ENCODE data around the gene RWDD2A. TPM values are rescaled to one million over a fixed set of nuclear protein-coding genes. Genes with fewer than 3 reads are reported as not detected.

Gene RWDD2A
- polyA plus RNA-seq, 1 experiment = 8.3 TPM

- no peak for DNase-seq (ENCODE audit: low read depth, low spot score)
- no peaks in the 10 kb centered on the region for H3K27me3 ChIP-seq (ENCODE audit: control insufficient read depth, insufficient read depth, low read length)
- ChIA-PET CTCF (interaction anchor here (0.6 to 4.7 kb wide), 5 partner anchors 46 to 345 kb away, joined by 3 to 28 read pairs (median 5); partner anchors contain the start of genes DOP1A, PRSS35 and UBE3D), POLR2A (interaction anchor here (0.6 kb wide), 1 partner anchor 35 kb away, joined by 7 read pairs; no protein-coding TSS in a partner anchor)
- no peak for TF ChIP-seq CTCF (IDR thresholded peaks at IDR 0.05; ENCODE audit: low read depth, low read length)
- no peak overlapping the region for H3K4me3 ChIP-seq (ENCODE audit: low read depth, low read length)
- H3K9me3 ChIP-seq (ENCODE audit: control insufficient read depth, insufficient read depth, low read length) = no peaks in the 10 kb centered on the region
- H3K27ac ChIP-seq (ENCODE audit: low read depth, low read length) = no peak overlapping the region
Observed at GRCh38 chr6:83169511-83169910, 23.6 kb upstream of the RWDD2A start.

- TF ChIP-seq CTCF (IDR thresholded peaks at IDR 0.05; ENCODE audit: low read depth, low read length) = no peak
Observed at GRCh38 chr6:83176246-83176645, 16.9 kb upstream of the RWDD2A start.

GRCh38 chr6:83180426-83180950, 12.7 kb upstream of the RWDD2A start:
- no peak overlapping the region for H3K27ac ChIP-seq (ENCODE audit: low read depth, low read length)
- ChIA-PET CTCF (interaction anchor here (0.6 to 5.9 kb wide), 5 partner anchors 34 to 331 kb away, joined by 3 to 52 read pairs (median 4); partner anchors contain the start of genes DOP1A, PRSS35 and UBE3D), POLR2A (interaction anchor here (0.5 to 0.6 kb wide), 2 partner anchors 28 to 36 kb away, joined by 3 to 5 read pairs; no protein-coding TSS in a partner anchor)
- TF ChIP-seq CTCF (IDR thresholded peaks at IDR 0.05; ENCODE audit: low read depth, low read length) = no peak
- no peaks in the 10 kb centered on the region for H3K27me3 ChIP-seq (ENCODE audit: control insufficient read depth, insufficient read depth, low read length)
- H3K4me3 ChIP-seq (ENCODE audit: low read depth, low read length) = no peak overlapping the region
- DNase-seq (ENCODE audit: low read depth, low spot score) = no peak
- H3K9me3 ChIP-seq (ENCODE audit: control insufficient read depth, insufficient read depth, low read length) = no peaks in the 10 kb centered on the region

More at GRCh38 chr6:83176246-83176645, 16.9 kb upstream of the RWDD2A start:
- Histone ChIP-seq H3K4me3 (ENCODE audit: low read depth, low read length) (no peak overlapping the region), H3K27ac (ENCODE audit: low read depth, low read length) (no peak overlapping the region), H3K27me3 (ENCODE audit: control insufficient read depth, insufficient read depth, low read length) (no peaks in the 10 kb centered on the region), H3K9me3 (ENCODE audit: control insufficient read depth, insufficient read depth, low read length) (no peaks in the 10 kb centered on the region)
- CTCF ChIA-PET = interaction anchor here (0.6 to 5.9 kb wide), 4 partner anchors 18 to 1363 kb away, joined by 3 to 52 read pairs (median 6); partner anchors contain the start of genes DOP1A and UBE3D
- DNase-seq (ENCODE audit: low read depth, low spot score) = no peak
- POLR2A ChIA-PET = interaction anchor here (1.4 kb wide), 1 partner anchor 17 kb away, joined by 3 read pairs; the partner anchor contains the start of genes PGM3 and RWDD2A

- Histone ChIP-seq H3K27me3 (ENCODE audit: control insufficient read depth, insufficient read depth, low read length) (no peaks in the 10 kb centered on the region), H3K9me3 (ENCODE audit: control insufficient read depth, insufficient read depth, low read length) (no peaks in the 10 kb centered on the region), H3K27ac (ENCODE audit: low read depth, low read length) (no peak overlapping the region), H3K4me3 (ENCODE audit: low read depth, low read length) (no peak overlapping the region)
- ChIA-PET CTCF (interaction anchor here (1.0 to 3.1 kb wide), 3 partner anchors 33 to 330 kb away, joined by 3 to 11 read pairs (median 6); partner anchors contain the start of genes DOP1A and PRSS35), POLR2A (no interaction called here)
- no peak for TF ChIP-seq CTCF (IDR thresholded peaks at IDR 0.05; ENCODE audit: low read depth, low read length)
- no peak for DNase-seq (ENCODE audit: low read depth, low spot score)
Observed at GRCh38 chr6:83182114-83182513, 11.0 kb upstream of the RWDD2A start.

Data from AG04450 (cell line).